HepG2 (cell line): ENCODE data around the gene BMAL1. TPM values are rescaled to one million over a fixed set of nuclear protein-coding genes. Genes with fewer than 3 reads are reported as not detected.

ENCODE experiments used
- ATAC-seq: fragments of 200-7000 bp; cut with Tn5 transposase; 3 replicates; pipeline ENCODE4 v1.9.1; 2020; ENCODE audit warnings: mild to moderate bottlenecking, moderate library complexity
- BruUV-seq: library from RNA; stranded (reverse); fragments of 400-500 nt; replicated peaks from 2 replicates; lab custom pipeline; 2021; lab: Mats Ljungman, UMichigan
- CTCF ChIA-PET: fragments of 300-600 bp; formaldehyde crosslinking; extraction: SDS; loops from one replicate; lab custom pipeline; 2021; ENCODE audit warnings: low total read pairs, inconsistent platforms, low intra/inter-chr PET ratio; lab: Yijun Ruan, JAX
- POLR2A ChIA-PET: fragments of 350-600 bp; sonication (Branson Sonifier 250); formaldehyde crosslinking; loops from one replicate; lab custom pipeline; 2020; ENCODE audit warnings: antibody characterized with exemption, inconsistent platforms; lab: Yijun Ruan, JAX
- DNase-seq: peaks from one replicate; pipeline ENCODE4 v3.0.0-alpha.2; 2015; ENCODE audit warnings: low spot score
- FAIRE-seq: peaks from 3 replicates; lab custom pipeline; 2011; peaks lifted over from hg19 to GRCh38; lab: Jason Lieb, UNC
- H2AFZ ChIP-seq: one replicate; pipeline ENCODE4 v1.6.1; 2011; ENCODE audit warnings: low read length, inconsistent platforms
- H3K27ac ChIP-seq: fragments of 300-600 bp; 3 replicates; pipeline ENCODE4 v1.8.0; 2011; ENCODE audit warnings: mixed run types, mild to moderate bottlenecking, mixed read lengths, low read length, inconsistent platforms; ENCODE audit not compliant: insufficient read depth; ENCODE audit errors: extremely low read length
- H3K27me3 ChIP-seq, 2 experiments: fragments of 200-600 bp in 1 of 2; 2 replicates in 1 of 2; 3 replicates in 1 of 2; pipeline versions ENCODE4 v1.6.0 to v1.8.0; 2011; ENCODE audit warnings: low read length in 2 of 2, mild to moderate bottlenecking in 2 of 2, moderate library complexity in 2 of 2, inconsistent platforms in 1 of 2; ENCODE audit not compliant: insufficient read depth in 2 of 2, control insufficient read depth in 1 of 2
- H3K36me3 ChIP-seq, 2 experiments: fragments of 200-600 bp in 1 of 2; replicated peaks in 1 of 2; 2 replicates in 1 of 2; 3 replicates in 1 of 2; pipeline versions ENCODE4 v1.5.1 to v1.8.0; 2011; ENCODE audit warnings: low read length in 2 of 2, inconsistent platforms in 1 of 2; ENCODE audit not compliant: insufficient read depth in 2 of 2, control insufficient read depth in 1 of 2
- H3K4me1 ChIP-seq: 2 replicates; pipeline ENCODE4 v1.5.1; 2012; ENCODE audit warnings: low read length, inconsistent platforms; ENCODE audit not compliant: insufficient read depth
- H3K4me2 ChIP-seq: 2 replicates; pipeline ENCODE4 v1.6.0; 2011; ENCODE audit warnings: low read depth, low read length, inconsistent platforms
- H3K4me3 ChIP-seq, 3 experiments: fragments of 200-600 bp in 1 of 3; sonication (generic), shearing (Covaris generic) in 1 of 3; replicated peaks in 1 of 3; 2 replicates each; pipeline ENCODE4 v1.5.1; 2011 to 2016; ENCODE audit warnings: low read length in 3 of 3, inconsistent platforms in 2 of 3, low read depth in 2 of 3, mild to moderate bottlenecking in 2 of 3, control low read depth in 1 of 3, mixed read lengths in 1 of 3; ENCODE audit not compliant: insufficient read depth in 1 of 3
- H3K79me2 ChIP-seq: one replicate; pipeline ENCODE4 v1.6.1; 2011; ENCODE audit warnings: low read length, inconsistent platforms; ENCODE audit not compliant: insufficient read depth
- H3K9ac ChIP-seq: 2 replicates; pipeline ENCODE4 v1.6.0; 2011; ENCODE audit warnings: mild to moderate bottlenecking, low read depth, low read length, inconsistent platforms; ENCODE audit not compliant: insufficient read depth
- H3K9me3 ChIP-seq: 2 replicates; pipeline ENCODE4 v1.5.1; 2012; ENCODE audit warnings: mild to moderate bottlenecking, low read length
- H4K20me1 ChIP-seq: 2 replicates; pipeline ENCODE4 v1.6.0; 2011; ENCODE audit warnings: inconsistent platforms, mild to moderate bottlenecking, low read length, moderate library complexity; ENCODE audit not compliant: insufficient read depth
- CENPBD1 ChIP-seq: sonication (generic); formaldehyde crosslinking; IDR thresholded peaks from 2 replicates; pipeline ENCODE4 v1.8.0; 2022; ENCODE audit warnings: missing genetic modification reagents, low read depth, mild to moderate bottlenecking, borderline replicate concordance
- CHD2 ChIP-seq: IDR thresholded peaks from 2 replicates; pipeline ENCODE4 v1.6.1; 2011; ENCODE audit warnings: low read depth, low read length, improper control_type of control experiment
- GTF2F1 ChIP-seq: fragments of 150-350 bp; IDR thresholded peaks from 2 replicates; pipeline ENCODE4 v1.6.1; 2014; ENCODE audit warnings: low read length
- MAFG ChIP-seq: sonication (generic); formaldehyde crosslinking; IDR thresholded peaks from 2 replicates; pipeline ENCODE4 v1.5.1; 2020; ENCODE audit warnings: mild to moderate bottlenecking, missing genetic modification reagents
- MLXIP ChIP-seq: sonication (generic); formaldehyde crosslinking; IDR thresholded peaks from 2 replicates; pipeline ENCODE4 v1.9.0; 2021; ENCODE audit warnings: missing genetic modification reagents, borderline replicate concordance
- MXD3 ChIP-seq: IDR thresholded peaks from 2 replicates; pipeline ENCODE4 v1.6.1; 2016; ENCODE audit warnings: mild to moderate bottlenecking, missing biosample characterization, missing genetic modification reagents
- NR2C2 ChIP-seq: sonication (generic); formaldehyde crosslinking; IDR thresholded peaks from 2 replicates; pipeline ENCODE4 v1.4.0; 2020; ENCODE audit warnings: missing genetic modification reagents, mild to moderate bottlenecking, moderate library complexity, borderline replicate concordance
- SP2 ChIP-seq: sonication (generic); formaldehyde crosslinking; IDR thresholded peaks from 2 replicates; pipeline ENCODE4 v1.5.1; 2020; ENCODE audit warnings: mild to moderate bottlenecking, missing genetic modification reagents
- ZBTB44 ChIP-seq: sonication (generic); formaldehyde crosslinking; IDR thresholded peaks from 2 replicates; pipeline ENCODE4 v1.4.0; 2020; ENCODE audit warnings: missing genetic modification reagents
- ZIK1 ChIP-seq: sonication (generic); formaldehyde crosslinking; IDR thresholded peaks from 2 replicates; pipeline ENCODE4 v1.5.0; 2020; ENCODE audit warnings: mild to moderate bottlenecking, low read depth, missing genetic modification reagents, borderline replicate concordance
- ZNF234 ChIP-seq: sonication (generic); formaldehyde crosslinking; conservative IDR thresholded peaks from 2 replicates; pipeline ENCODE4 v1.5.1; 2020; ENCODE audit warnings: mild to moderate bottlenecking, missing genetic modification reagents
- ZNF24 ChIP-seq: fragments of 450-650 bp; IDR thresholded peaks from 2 replicates; pipeline ENCODE4 v1.6.1; 2017; ENCODE audit warnings: antibody characterized with exemption, mild to moderate bottlenecking
- ZNF496 ChIP-seq: sonication (generic); formaldehyde crosslinking; IDR thresholded peaks from 2 replicates; pipeline ENCODE4 v1.8.1; 2023; ENCODE audit warnings: mild to moderate bottlenecking, moderate library complexity, missing genetic modification reagents; ENCODE audit not compliant: insufficient replicate concordance
- ZNF839 ChIP-seq: sonication (generic); formaldehyde crosslinking; IDR thresholded peaks from 2 replicates; pipeline ENCODE4 v1.4.0; 2020; ENCODE audit warnings: missing genetic modification reagents, mild to moderate bottlenecking, borderline replicate concordance
- WGBS: methylation state at CpG from one replicate; pipeline ENCODE4 v1.1.6; 2017; ENCODE audit warnings: low lambda C conversion rate; 5-methylcytosine and 5-hydroxymethylcytosine counted together
- in situ Hi-C: cut with HindIII; loops from 2 replicates; pipeline ENCODE4 v1.10.0; 2017; ENCODE audit warnings: low pct_unique_long_range_greater_than_20kb; ENCODE audit not compliant: extremely low pct_ligation_motif_present
- intact Hi-C: fragments of 100-400 bp; cut with micrococcal nuclease; formaldehyde crosslinking; loops from one replicate; pipeline ENCODE4 v1.10.0; 2022; ENCODE audit not compliant: unreplicated experiment
- polyA plus RNA-seq, 8 experiments: library from polyadenylated mRNA; depleted of rRNA in 3 of 8; stranded (reverse) in 7 of 8; unstranded in 1 of 8; fragments of >200 nt; fragmentation: Illumina TruSeq in 4 of 8; extraction: Trizol in 4 of 8; gene quantifications; 2 replicates each; pipeline versions ENCODE4 v1.2.1 to v1.2.3, GENCODE V29; 2011 to 2016; ENCODE audit warnings: low read depth in 4 of 8, missing spikeins in 1 of 8, mixed read lengths in 1 of 8; ENCODE audit not compliant: insufficient read depth in 1 of 8
- total RNA-seq, 5 experiments: library from RNA; depleted of rRNA; stranded (reverse); fragments of >200 nt; fragmentation: Illumina TruSeq; extraction: Trizol; gene quantifications; 2 replicates each; pipeline ENCODE4 v1.2.3, GENCODE V29; 2016; ENCODE audit warnings: low read depth in 1 of 5

Gene BMAL1
- total and polyA plus RNA-seq, 2 of the 13 experiments (the other 11 are each of a cell fraction or from before 2014, with no cell fraction given): 4.5 to 4.8 TPM

GRCh38 chr11:13415201-13415600 lies 137.6 kb downstream of the BMAL1 start:
- H3K9me3 ChIP-seq: no peaks in the 10 kb centered on the region
- CTCF ChIA-PET: no interaction called here
- H3K4me1 ChIP-seq: no peaks in the 10 kb centered on the region
- no peaks in the 10 kb centered on the region for H3K79me2 ChIP-seq
- DNase-seq (no peak), ATAC-seq (no peak)
- H2AFZ ChIP-seq: no peak overlapping the region
- H3K36me3 ChIP-seq: peaks cover 1 to 6% of the 10 kb centered on the region in 2 experiments; a peak in 1 of 5 replicates
- H3K27me3 ChIP-seq: no peaks in the 10 kb centered on the region
- no peak overlapping the region for H3K4me3 ChIP-seq
- no peak overlapping the region for H3K9ac ChIP-seq
- POLR2A ChIA-PET: no interaction called here
- no peak for TF ChIP-seq NR2C2 (CRISPR knock-in tag)
- no peak for TF ChIP-seq ZNF496 (CRISPR knock-in tag)
- TF ChIP-seq, all 625 proteins: peak for 0
- no peak overlapping the region for H3K27ac ChIP-seq
- intact Hi-C loops: no loop called here
- no TSS peak for BruUV-seq
- H4K20me1 ChIP-seq: no peaks in the 10 kb centered on the region
- in situ Hi-C loops: no loop called here
- no peak for FAIRE-seq
- 89% methylated on average over 3 of the region's 3 CpGs for WGBS
- H3K4me2 ChIP-seq: no peak overlapping the region

GRCh38 chr11:13421561-13421960 lies 144.0 kb downstream of the BMAL1 start:
- in situ Hi-C loops (no loop called here), intact Hi-C loops (no loop called here)
- no peak overlapping the region for H3K4me3 ChIP-seq
- H3K27ac ChIP-seq: no peak overlapping the region
- no peaks in the 10 kb centered on the region for H3K36me3 ChIP-seq
- H3K27me3 ChIP-seq: no peaks in the 10 kb centered on the region
- no TSS peak for BruUV-seq
- FAIRE-seq: no peak
- POLR2A ChIA-PET: no interaction called here
- peaks cover 3% of the 10 kb centered on the region for H3K79me2 ChIP-seq
- DNase-seq: no peak
- no peak overlapping the region for H3K9ac ChIP-seq
- no peak overlapping the region for H2AFZ ChIP-seq
- CTCF ChIA-PET: no interaction called here
- H3K9me3 ChIP-seq: peaks cover under 1% of the 10 kb centered on the region
- TF ChIP-seq GTF2F1 (no peak), MXD3 (CRISPR knock-in tag) (no peak), MLXIP (CRISPR knock-in tag) (no peak), ZNF234 (CRISPR knock-in tag) (no peak), CHD2 (no peak), CENPBD1 (CRISPR knock-in tag) (no peak), SP2 (no peak), ZIK1 (no peak), ZNF24 (no peak), MAFG (CRISPR knock-in tag) (no peak), ZNF839 (CRISPR knock-in tag) (no peak), ZBTB44 (CRISPR knock-in tag) (no peak)
- ATAC-seq: no peak
- no peak overlapping the region for H3K4me2 ChIP-seq
- peaks cover 9% of the 10 kb centered on the region; the same call in 1 of the 2 replicates for H3K4me1 ChIP-seq
- 97% methylated on average over 6 of the region's 6 CpGs for WGBS
- H4K20me1 ChIP-seq: no peaks in the 10 kb centered on the region
